Mammary epithelial cell (primary cell): ENCODE measurements around the gene ENOX1.

Experiments
- CTCF ChIP-seq, 2 donors: IDR thresholded peaks in 1 of 2; conservative IDR thresholded peaks in 1 of 2; 2 replicates each; pipeline ENCODE4 v1.5.1; 2011 to 2012; ENCODE audit warnings: inconsistent platforms in 2 of 2, low read length in 2 of 2, mild to moderate bottlenecking in 2 of 2, control low read depth in 1 of 2, low read depth in 1 of 2; ENCODE audit not compliant: insufficient read depth in 1 of 2; ENCODE audit errors: extremely low read depth in 1 of 2
- EZH2 ChIP-seq: IDR thresholded peaks from 2 replicates; pipeline ENCODE4 v1.6.1; 2012; ENCODE audit warnings: low read length, inconsistent platforms, borderline replicate concordance

- TF ChIP-seq CTCF (conservative IDR thresholded peaks at IDR 0.05 in 1 of 2, IDR thresholded peaks at IDR 0.05 in 1 of 2; ENCODE audit: extremely low read depth in 1 of 2, insufficient read depth in 1 of 2, low read depth in 1 of 2, low read length in 2 of 2) (no peak), EZH2 (no peak)
These were observed 457.9 kb downstream of the ENOX1 start for GRCh38 chr13:43328907-43329306.
